H9 (cell line): ENCODE results near the gene IL1RAPL2. TPM values are rescaled to one million over a fixed set of nuclear protein-coding genes. Genes with fewer than 3 reads are reported as not detected.

Experiments
- DNase-seq: peaks from one replicate; pipeline ENCODE4 v3.0.0-alpha.2; 2017
- H2AFZ ChIP-seq: one replicate; pipeline ENCODE4 v1.6.1; 2013; ENCODE audit warnings: mild to moderate bottlenecking, low read length, control low read depth, moderate library complexity
- H2AK5ac ChIP-seq: 2 replicates; pipeline ENCODE4 v1.6.1; 2013; ENCODE audit warnings: low read length, control low read depth, mixed read lengths; ENCODE audit not compliant: insufficient read length
- H2BK120ac ChIP-seq: one replicate; pipeline ENCODE4 v1.6.1; 2013; ENCODE audit warnings: low read depth, mild to moderate bottlenecking, low read length, control low read depth, inconsistent platforms; ENCODE audit not compliant: poor library complexity, severe bottlenecking
- H2BK12ac ChIP-seq: 2 replicates; pipeline ENCODE4 v1.6.1; 2013; ENCODE audit warnings: low read length, control low read depth, mixed read lengths, low read depth; ENCODE audit not compliant: insufficient read length
- H2BK15ac ChIP-seq: 2 replicates; pipeline ENCODE4 v1.6.1; 2013; ENCODE audit warnings: low read depth, low read length, control low read depth
- H2BK20ac ChIP-seq: one replicate; pipeline ENCODE4 v1.6.1; 2013; ENCODE audit warnings: low read depth, mild to moderate bottlenecking, low read length, control low read depth, inconsistent platforms; ENCODE audit not compliant: poor library complexity, severe bottlenecking
- H2BK5ac ChIP-seq: 2 replicates; pipeline ENCODE4 v1.6.1; 2013; ENCODE audit warnings: low read length, control low read depth, mixed read lengths; ENCODE audit not compliant: insufficient read length
- H3K14ac ChIP-seq: 2 replicates; pipeline ENCODE4 v1.6.1; 2013; ENCODE audit warnings: low read length, control low read depth; ENCODE audit not compliant: insufficient read depth
- H3K18ac ChIP-seq: 2 replicates; pipeline ENCODE4 v1.6.1; 2013; ENCODE audit warnings: low read depth, mild to moderate bottlenecking, mixed read lengths, low read length, control low read depth; ENCODE audit not compliant: insufficient read length
- H3K23ac ChIP-seq: 2 replicates; pipeline ENCODE4 v1.6.1; 2013; ENCODE audit warnings: low read length, control low read depth, mixed read lengths, low read depth; ENCODE audit not compliant: insufficient read length
- H3K23me2 ChIP-seq: 2 replicates; pipeline ENCODE4 v1.6.1; 2013; ENCODE audit warnings: low read depth, mild to moderate bottlenecking, mixed read lengths, low read length, control low read depth; ENCODE audit not compliant: insufficient read length, poor library complexity, severe bottlenecking
- H3K27ac ChIP-seq: 2 replicates; pipeline ENCODE4 v1.5.1; 2013; ENCODE audit warnings: low read length, control low read depth, mixed read lengths, low read depth; ENCODE audit not compliant: insufficient read length
- H3K27me3 ChIP-seq: 2 replicates; pipeline ENCODE4 v1.6.1; 2013; ENCODE audit warnings: low read length, control low read depth, inconsistent platforms; ENCODE audit not compliant: insufficient read depth
- H3K4ac ChIP-seq: 2 replicates; pipeline ENCODE4 v1.6.1; 2013; ENCODE audit warnings: low read depth, mild to moderate bottlenecking, control low read depth, inconsistent platforms, low read length, moderate library complexity
- H3K4me1 ChIP-seq: 2 replicates; pipeline ENCODE4 v1.6.1; 2013; ENCODE audit warnings: low read length, control low read depth, inconsistent platforms; ENCODE audit not compliant: insufficient read depth
- H3K4me2 ChIP-seq: 2 replicates; pipeline ENCODE4 v1.6.1; 2013; ENCODE audit warnings: low read length, control low read depth, mixed read lengths; ENCODE audit not compliant: insufficient read length, insufficient read depth
- H3K56ac ChIP-seq: 2 replicates; pipeline ENCODE4 v1.6.1; 2013; ENCODE audit warnings: low read depth, mild to moderate bottlenecking, mixed read lengths, low read length, control low read depth; ENCODE audit not compliant: insufficient read length
- H3K79me1 ChIP-seq: 2 replicates; pipeline ENCODE4 v1.6.1; 2013; ENCODE audit warnings: low read depth, mild to moderate bottlenecking, moderate library complexity, low read length, control low read depth, inconsistent platforms; ENCODE audit not compliant: insufficient read depth, poor library complexity, severe bottlenecking
- H3K79me2 ChIP-seq: 2 replicates; pipeline ENCODE4 v1.6.1; 2013; ENCODE audit warnings: low read length, control low read depth, inconsistent platforms; ENCODE audit not compliant: insufficient read depth
- H3K9ac ChIP-seq: 2 replicates; pipeline ENCODE4 v1.6.1; 2013; ENCODE audit warnings: low read length, control low read depth, mixed read lengths; ENCODE audit not compliant: insufficient read length; ENCODE audit errors: extremely low read depth
- H3K9me3 ChIP-seq: one replicate; pipeline ENCODE4 v1.6.1; 2013; ENCODE audit warnings: low read depth, low read length, inconsistent platforms; ENCODE audit not compliant: control insufficient read depth
- H3T11ph ChIP-seq: one replicate; pipeline ENCODE4 v1.6.1; 2013; ENCODE audit warnings: mild to moderate bottlenecking, low read length, control low read depth, inconsistent platforms
- H4K20me1 ChIP-seq: one replicate; pipeline ENCODE4 v1.6.1; 2013; ENCODE audit not compliant: control insufficient read depth, insufficient read length, insufficient read depth
- H4K5ac ChIP-seq: 2 replicates; pipeline ENCODE4 v1.6.1; 2013; ENCODE audit warnings: low read depth, mild to moderate bottlenecking, mixed read lengths, low read length, control low read depth; ENCODE audit not compliant: insufficient read length
- H4K8ac ChIP-seq: replicated peaks from 2 replicates; pipeline ENCODE4 v1.6.1; 2013; ENCODE audit warnings: low read length, control low read depth, mixed read lengths, low read depth; ENCODE audit not compliant: insufficient read length
- H4K91ac ChIP-seq: 2 replicates; pipeline ENCODE4 v1.6.1; 2013; ENCODE audit warnings: low read depth, mild to moderate bottlenecking, moderate library complexity, mixed read lengths, low read length, control low read depth; ENCODE audit not compliant: insufficient read length
- H3K27ac Mint-ChIP-seq, 3 experiments: 2 replicates in 2 of 3; 3 replicates in 1 of 3; pipeline ENCODE4 v1.8.0; 2020 to 2021; ENCODE audit warnings: mixed read lengths in 3 of 3, mild to moderate bottlenecking in 1 of 3, moderate library complexity in 1 of 3
- H3K27me3 Mint-ChIP-seq: 2 replicates; pipeline ENCODE4 v1.8.0; 2021; ENCODE audit warnings: low read depth, mild to moderate bottlenecking, moderate library complexity, mixed read lengths
- H3K36me3 Mint-ChIP-seq, 3 experiments: 2 replicates in 2 of 3; 3 replicates in 1 of 3; pipeline ENCODE4 v1.8.0; 2020 to 2021; ENCODE audit warnings: low read depth in 3 of 3, mixed read lengths in 3 of 3; ENCODE audit not compliant: insufficient read depth in 1 of 3
- H3K4me1 Mint-ChIP-seq, 2 experiments: 2 replicates each; pipeline ENCODE4 v1.8.0; 2020; ENCODE audit warnings: mixed read lengths in 2 of 2
- H3K4me3 Mint-ChIP-seq, 2 experiments: 2 replicates in 1 of 2; 3 replicates in 1 of 2; pipeline ENCODE4 v1.8.0; 2020 to 2021; ENCODE audit warnings: mild to moderate bottlenecking in 2 of 2, mixed read lengths in 2 of 2, moderate library complexity in 1 of 2
- H3K9me3 Mint-ChIP-seq, 2 experiments: 2 replicates in 1 of 2; 3 replicates in 1 of 2; pipeline ENCODE4 v1.8.0; 2020; ENCODE audit warnings: mild to moderate bottlenecking in 2 of 2, mixed read lengths in 2 of 2, moderate library complexity in 1 of 2
- total RNA-seq: library from RNA; stranded (reverse); gene quantifications from 2 replicates; pipeline ENCODE4 v1.2.1, GENCODE V29; 2021
- TF ChIP-seq, protein P1 (sequence below): fragments of 200-600 bp; sonication (generic); conservative IDR thresholded peaks from 3 replicates; pipeline ENCODE4 v1.8.0; 2021; ENCODE audit warnings: antibody characterized with exemption, mild to moderate bottlenecking

Gene IL1RAPL2
- total RNA-seq, 1 experiment from 2014 or later = not detected

DNA sequence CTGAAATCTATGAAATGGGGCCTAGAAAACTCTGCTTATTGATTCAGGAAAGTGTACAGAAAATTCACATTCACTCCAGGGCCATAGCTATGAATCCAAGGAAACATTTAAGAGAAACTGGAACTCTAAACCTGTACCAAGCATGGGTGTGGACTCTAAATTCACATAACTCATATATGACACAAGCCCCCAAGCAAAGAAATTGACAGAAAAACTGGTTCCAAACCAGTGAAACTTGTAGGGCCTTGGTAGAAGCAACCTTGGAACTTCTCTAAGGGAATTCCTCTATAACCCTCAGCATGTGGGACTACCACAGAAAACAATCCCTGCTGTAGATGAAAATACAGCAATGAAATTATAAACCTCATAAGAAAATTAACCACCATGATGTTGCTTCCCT lies 1149.7 kb downstream of the IL1RAPL2 start:
- Histone ChIP-seq H3K79me1 (no peaks in the 10 kb centered on the region), H2BK120ac (no peak overlapping the region), H3K23ac (no peak overlapping the region), H2AK5ac (no peak overlapping the region), H3K9me3 (peaks cover 6% of the 10 kb centered on the region), H3K18ac (no peak overlapping the region), H2BK12ac (no peak overlapping the region), H4K8ac (no peak overlapping the region), H2BK5ac (no peak overlapping the region), H3K4me1 (no peaks in the 10 kb centered on the region; the same call in 1 of the 2 replicates), H4K20me1 (no peaks in the 10 kb centered on the region), H3T11ph (no peak overlapping the region), H2BK15ac (no peak overlapping the region), H3K4me2 (no peak overlapping the region), H3K79me2 (no peaks in the 10 kb centered on the region), H3K23me2 (no peaks in the 10 kb centered on the region), H3K27ac (no peak overlapping the region), H3K27me3 (no peaks in the 10 kb centered on the region), H3K4ac (no peak overlapping the region), H2BK20ac (no peak overlapping the region), H3K56ac (no peak overlapping the region), H3K14ac (no peak overlapping the region), H2AFZ (no peak overlapping the region), H4K5ac (no peak overlapping the region), H3K9ac (no peak overlapping the region), H4K91ac (no peak overlapping the region)
- TF ChIP-seq, protein P1, sequence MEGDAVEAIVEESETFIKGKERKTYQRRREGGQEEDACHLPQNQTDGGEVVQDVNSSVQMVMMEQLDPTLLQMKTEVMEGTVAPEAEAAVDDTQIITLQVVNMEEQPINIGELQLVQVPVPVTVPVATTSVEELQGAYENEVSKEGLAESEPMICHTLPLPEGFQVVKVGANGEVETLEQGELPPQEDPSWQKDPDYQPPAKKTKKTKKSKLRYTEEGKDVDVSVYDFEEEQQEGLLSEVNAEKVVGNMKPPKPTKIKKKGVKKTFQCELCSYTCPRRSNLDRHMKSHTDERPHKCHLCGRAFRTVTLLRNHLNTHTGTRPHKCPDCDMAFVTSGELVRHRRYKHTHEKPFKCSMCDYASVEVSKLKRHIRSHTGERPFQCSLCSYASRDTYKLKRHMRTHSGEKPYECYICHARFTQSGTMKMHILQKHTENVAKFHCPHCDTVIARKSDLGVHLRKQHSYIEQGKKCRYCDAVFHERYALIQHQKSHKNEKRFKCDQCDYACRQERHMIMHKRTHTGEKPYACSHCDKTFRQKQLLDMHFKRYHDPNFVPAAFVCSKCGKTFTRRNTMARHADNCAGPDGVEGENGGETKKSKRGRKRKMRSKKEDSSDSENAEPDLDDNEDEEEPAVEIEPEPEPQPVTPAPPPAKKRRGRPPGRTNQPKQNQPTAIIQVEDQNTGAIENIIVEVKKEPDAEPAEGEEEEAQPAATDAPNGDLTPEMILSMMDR = no peak
- Mint-ChIP-seq H3K27ac (no peak overlapping the region), H3K4me3 (no peak overlapping the region), H3K9me3 (peaks cover 19 to 33% of the 10 kb centered on the region in 2 experiments), H3K36me3 (peaks cover 5 to 16% (median 5%) of the 10 kb centered on the region in 3 experiments; a peak in 4 of 7 replicates), H3K27me3 (no peaks in the 10 kb centered on the region), H3K4me1 (no peaks in the 10 kb centered on the region)
- DNase-seq = no peak
